DND-41 (cell line): Measurements from ENCODE around the gene PLAGL1.

Experiments
- CTCF ChIP-seq: IDR thresholded peaks from 2 replicates; pipeline ENCODE4 v1.5.1; 2012; ENCODE audit warnings: borderline replicate concordance, low read length, moderate library complexity, mild to moderate bottlenecking; ENCODE audit not compliant: poor library complexity, severe bottlenecking; ENCODE audit errors: extremely low read depth
- EZH2 ChIP-seq: IDR thresholded peaks from 3 replicates; pipeline ENCODE4 v1.6.1; 2012; ENCODE audit warnings: borderline replicate concordance, low read depth, mild to moderate bottlenecking, moderate library complexity, low read length, inconsistent platforms; ENCODE audit not compliant: severe bottlenecking

- TF ChIP-seq CTCF, result no peak
- TF ChIP-seq EZH2, result no peak
Observed at GRCh38 chr6:143936778-143937667, 71.0 kb downstream of the PLAGL1 start.
